Fibroblast of mammary gland (primary cell): ENCODE data around the gene POU3F1.

ENCODE experiments used
- DNase-seq: peaks from one replicate; pipeline ENCODE4 v3.0.0-alpha.2; 2010; ENCODE audit warnings: low read depth
- H3K4me3 ChIP-seq: 2 replicates; pipeline ENCODE4 v1.5.1; 2011; ENCODE audit warnings: low read depth, mild to moderate bottlenecking, low read length, moderate library complexity; ENCODE audit not compliant: control insufficient read depth
- TF ChIP-seq, protein P1 (sequence below): conservative IDR thresholded peaks from 2 replicates; pipeline ENCODE4 v1.5.1; 2011; ENCODE audit warnings: low read depth, low read length, inconsistent platforms; ENCODE audit not compliant: control insufficient read depth, insufficient read depth

POU3F1 gene

DNA sequence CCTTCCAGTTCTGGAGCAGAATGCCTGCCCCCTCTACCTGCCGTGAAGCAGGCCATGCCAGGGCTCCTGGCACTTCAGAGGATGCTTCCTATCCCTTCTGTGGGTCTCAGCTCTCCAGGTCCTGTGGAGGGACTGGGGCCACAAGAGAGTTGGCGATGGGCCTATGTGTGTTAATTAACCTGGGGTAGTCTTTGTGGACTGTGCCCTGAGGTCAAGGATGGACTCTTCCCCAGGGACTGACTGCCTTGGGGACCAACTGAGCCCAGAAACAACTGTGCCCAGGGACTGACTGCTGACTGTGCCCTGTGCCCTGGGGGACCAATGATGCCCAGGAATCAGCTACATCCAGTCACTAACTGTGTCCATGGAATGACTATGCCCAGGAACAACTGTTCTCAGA lies 37.5 kb upstream of the POU3F1 start:
- no peak overlapping the region for H3K4me3 ChIP-seq
- TF ChIP-seq, protein P1, sequence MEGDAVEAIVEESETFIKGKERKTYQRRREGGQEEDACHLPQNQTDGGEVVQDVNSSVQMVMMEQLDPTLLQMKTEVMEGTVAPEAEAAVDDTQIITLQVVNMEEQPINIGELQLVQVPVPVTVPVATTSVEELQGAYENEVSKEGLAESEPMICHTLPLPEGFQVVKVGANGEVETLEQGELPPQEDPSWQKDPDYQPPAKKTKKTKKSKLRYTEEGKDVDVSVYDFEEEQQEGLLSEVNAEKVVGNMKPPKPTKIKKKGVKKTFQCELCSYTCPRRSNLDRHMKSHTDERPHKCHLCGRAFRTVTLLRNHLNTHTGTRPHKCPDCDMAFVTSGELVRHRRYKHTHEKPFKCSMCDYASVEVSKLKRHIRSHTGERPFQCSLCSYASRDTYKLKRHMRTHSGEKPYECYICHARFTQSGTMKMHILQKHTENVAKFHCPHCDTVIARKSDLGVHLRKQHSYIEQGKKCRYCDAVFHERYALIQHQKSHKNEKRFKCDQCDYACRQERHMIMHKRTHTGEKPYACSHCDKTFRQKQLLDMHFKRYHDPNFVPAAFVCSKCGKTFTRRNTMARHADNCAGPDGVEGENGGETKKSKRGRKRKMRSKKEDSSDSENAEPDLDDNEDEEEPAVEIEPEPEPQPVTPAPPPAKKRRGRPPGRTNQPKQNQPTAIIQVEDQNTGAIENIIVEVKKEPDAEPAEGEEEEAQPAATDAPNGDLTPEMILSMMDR = no peak
- DNase-seq = no peak

DNA sequence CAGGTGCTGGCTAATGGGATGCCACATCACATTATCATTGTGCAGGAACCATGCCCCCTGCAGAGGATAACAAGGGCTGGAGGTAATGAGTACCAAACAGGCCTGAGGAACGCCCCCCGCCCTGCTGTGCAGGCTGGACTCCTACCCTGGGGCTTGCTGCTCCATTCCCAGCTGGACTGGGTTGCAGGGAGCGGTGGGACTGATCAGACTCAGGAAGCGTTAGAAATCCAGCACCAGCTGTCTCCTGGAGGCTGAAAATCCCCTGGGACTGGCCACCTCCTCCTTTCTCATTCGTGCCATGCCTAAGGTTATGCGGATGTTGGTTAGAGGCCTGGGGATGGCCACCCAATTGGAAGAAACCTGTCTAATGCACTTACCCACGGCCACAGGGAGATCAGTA lies 36.9 kb upstream of the POU3F1 start:
- no peak for DNase-seq
- no peak overlapping the region for H3K4me3 ChIP-seq
- TF ChIP-seq, protein P1 = no peak

DNA sequence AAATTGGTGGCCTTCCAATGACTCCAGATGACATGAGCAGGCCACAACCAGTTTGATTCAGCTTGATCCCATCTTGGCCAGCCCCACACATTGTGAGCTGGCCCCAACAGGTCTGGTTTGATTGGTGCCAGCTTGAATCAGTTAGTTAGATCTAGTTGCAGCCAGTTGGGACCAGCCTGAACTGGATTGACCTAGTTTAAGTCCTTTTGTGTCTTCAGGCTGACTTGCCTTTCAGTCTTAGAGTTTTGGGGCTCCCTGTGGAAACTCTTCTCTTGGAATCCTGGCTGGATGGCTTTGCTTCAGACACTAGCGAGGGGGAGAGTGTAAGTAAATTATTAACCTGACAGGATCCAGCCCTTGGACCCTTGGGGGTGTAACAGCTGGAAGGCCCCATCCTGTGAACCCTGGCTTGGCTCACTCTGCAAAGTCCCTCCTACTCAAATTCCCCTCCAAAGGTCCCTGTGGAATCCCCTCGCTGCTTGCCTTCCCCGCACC lies 36.2 kb upstream of the POU3F1 start:
- TF ChIP-seq, protein P1 = no peak
- H3K4me3 ChIP-seq = no peak overlapping the region
- DNase-seq = no peak

DNA sequence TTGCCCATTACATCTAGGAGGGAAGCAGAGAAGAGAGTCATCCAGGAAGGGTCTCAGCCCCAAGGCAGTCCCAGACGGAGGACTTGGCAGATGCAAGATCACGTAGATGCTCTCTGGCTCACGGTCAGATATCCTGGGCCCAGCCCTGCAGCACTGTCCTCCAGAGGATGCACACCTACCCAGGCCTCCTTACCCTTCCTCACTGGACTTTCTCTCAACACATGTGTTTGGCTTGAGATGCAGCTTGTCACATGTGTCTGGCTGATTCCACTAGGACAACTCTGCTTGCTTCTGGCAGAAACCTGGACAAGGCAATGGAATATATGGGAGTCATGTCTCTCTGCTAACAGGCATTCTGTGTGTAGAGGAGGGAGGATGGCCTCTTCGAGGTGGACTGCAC lies 32.4 kb upstream of the POU3F1 start:
- H3K4me3 ChIP-seq = no peak overlapping the region
- no peak for DNase-seq
- TF ChIP-seq, protein P1 = no peak

DNA sequence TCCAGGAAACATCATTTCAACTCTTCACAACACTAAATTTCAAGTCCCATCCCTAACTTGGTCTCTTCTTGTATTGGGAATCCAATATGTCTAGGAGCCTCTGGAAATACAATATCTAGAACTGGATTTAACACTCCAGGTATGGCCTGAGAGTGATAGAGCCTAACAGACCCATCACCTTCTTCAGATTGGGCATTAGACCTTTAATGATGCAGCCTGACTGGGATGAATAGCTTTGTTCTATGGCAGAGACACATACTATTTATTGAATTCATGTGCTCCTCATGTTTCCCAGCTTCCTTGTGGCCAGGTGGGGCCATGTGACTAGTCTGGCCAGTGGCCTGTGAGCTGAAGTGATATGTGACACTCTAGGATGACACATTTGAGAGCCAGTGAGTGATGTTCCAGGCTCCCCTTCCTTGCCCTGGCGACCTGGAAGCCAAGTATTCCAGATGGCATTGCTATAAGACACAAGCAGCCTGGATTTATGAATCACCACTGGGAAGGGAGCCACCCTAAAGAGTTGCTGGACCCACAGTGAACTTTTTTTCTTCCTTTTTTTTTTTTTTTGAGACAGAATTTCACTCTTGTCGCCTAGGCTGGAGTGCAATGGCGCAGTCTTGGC lies 31.0 kb upstream of the POU3F1 start:
- H3K4me3 ChIP-seq = no peak overlapping the region
- TF ChIP-seq, protein P1 = no peak
- peak; percentile 57 for DNase-seq

DNA sequence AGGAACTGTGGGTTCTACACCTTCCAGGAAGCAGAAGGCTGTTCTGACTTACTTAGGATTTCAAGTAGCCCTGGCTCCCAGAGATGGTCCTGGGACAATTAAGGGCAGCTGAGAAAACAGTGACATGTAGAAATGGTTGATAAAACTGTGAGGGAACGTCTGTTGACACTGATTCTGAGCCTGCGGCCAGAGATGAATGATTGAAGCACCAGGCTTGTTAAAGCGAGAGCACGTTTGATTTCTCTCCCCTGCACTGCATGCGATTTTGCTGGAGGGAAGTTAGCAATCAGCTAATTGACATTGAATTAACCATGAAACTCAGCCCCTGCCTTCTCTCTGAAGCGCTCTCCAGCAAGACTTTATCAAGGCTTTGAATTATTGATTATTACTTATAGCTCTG lies 29.9 kb upstream of the POU3F1 start:
- DNase-seq = no peak
- no peak overlapping the region for H3K4me3 ChIP-seq
- TF ChIP-seq, protein P1 = no peak
